Epithelial cell of proximal tubule (primary cell): ENCODE results near the gene ENTHD1. TPM values are rescaled to one million over a fixed set of nuclear protein-coding genes. Genes with fewer than 3 reads are reported as not detected.

Source experiments
- DNase-seq: peaks from one replicate; pipeline ENCODE4 v3.0.0-alpha.2; 2011; ENCODE audit warnings: low read depth
- H3K4me3 ChIP-seq: 2 replicates; pipeline ENCODE4 v1.5.1; 2011; ENCODE audit warnings: low read depth, mild to moderate bottlenecking, low read length
- CTCF ChIP-seq: conservative IDR thresholded peaks from 2 replicates; pipeline ENCODE4 v1.5.1; 2012; ENCODE audit warnings: low read depth, mild to moderate bottlenecking, low read length
- total RNA-seq: library from RNA; depleted of rRNA; stranded (reverse); fragments of >200 nt; gene quantifications from 2 replicates; pipeline ENCODE4 v1.2.3, GENCODE V29; 2015

ENTHD1 gene
- total RNA-seq, 1 donor from 2014 or later = not detected

- no peak for DNase-seq
- H3K4me3 ChIP-seq = no peak overlapping the region
- TF ChIP-seq CTCF = peak; percentile 50
Observed at GRCh38 chr22:39808081-39808480, 85.5 kb downstream of the ENTHD1 start.

DNA sequence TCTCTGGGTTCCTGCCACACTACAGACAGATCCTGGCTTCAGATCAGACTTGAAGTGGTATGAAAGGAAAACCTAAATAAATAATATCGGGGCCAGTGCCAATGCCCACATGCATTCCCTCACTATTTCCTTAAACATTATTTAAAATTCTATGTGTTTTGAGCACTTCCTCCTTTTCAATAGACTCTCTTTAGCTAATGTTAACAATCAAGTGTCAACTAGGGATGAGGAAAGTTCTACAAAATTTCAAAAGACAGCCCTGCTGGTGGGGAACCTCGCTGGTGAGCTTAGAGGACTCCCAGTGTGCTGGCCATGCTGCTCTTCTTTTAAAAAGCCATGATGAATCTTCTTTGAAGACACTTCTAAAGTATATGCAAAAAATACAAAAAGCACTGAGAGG, 87.5 kb downstream of the ENTHD1 start:
- no peak for TF ChIP-seq CTCF
- H3K4me3 ChIP-seq = no peak overlapping the region
- DNase-seq = no peak

DNA sequence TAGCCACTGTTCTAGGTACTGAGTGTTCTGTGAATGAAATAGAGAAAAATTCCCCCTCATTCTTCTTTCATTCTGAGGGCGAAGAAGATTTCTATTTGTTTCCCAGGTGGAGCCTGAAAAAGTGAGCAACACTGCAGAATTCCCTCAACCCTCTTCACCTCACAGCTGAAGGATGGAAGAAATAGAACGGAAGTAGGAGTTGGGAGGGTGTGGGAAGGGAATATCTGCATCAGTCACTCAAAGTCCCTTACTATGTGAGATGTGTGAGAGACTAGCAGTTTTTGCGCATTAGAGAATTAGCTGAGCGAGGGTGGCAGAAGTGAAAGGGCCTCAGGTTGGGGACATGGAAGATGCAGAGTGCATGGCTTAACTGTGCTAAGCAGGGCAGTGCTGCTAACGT, 88.4 kb downstream of the ENTHD1 start:
- TF ChIP-seq CTCF = no peak
- DNase-seq = no peak
- no peak overlapping the region for H3K4me3 ChIP-seq

DNA sequence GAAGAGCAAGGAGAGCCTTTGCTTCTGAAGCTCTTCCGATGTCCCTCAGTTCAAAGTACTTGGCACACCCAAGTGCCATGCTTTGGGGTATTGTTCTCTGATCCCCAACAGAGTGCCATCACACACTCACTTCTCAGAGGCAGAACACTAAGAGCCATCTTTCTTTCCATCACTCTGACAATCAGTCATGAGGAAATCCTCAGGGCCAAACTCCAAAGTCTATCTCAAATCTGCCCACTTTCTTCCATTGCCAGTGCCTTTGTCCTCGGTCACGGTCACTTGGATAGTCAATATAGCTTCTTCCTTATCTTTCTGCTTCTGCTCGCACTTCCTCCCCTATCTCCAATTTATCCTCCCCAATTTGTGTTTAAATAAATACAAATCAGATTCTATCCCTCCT, 90.9 kb downstream of the ENTHD1 start:
- H3K4me3 ChIP-seq = no peak overlapping the region
- DNase-seq = no peak
- TF ChIP-seq CTCF = no peak

GRCh38 chr22:39800790-39801520, 92.6 kb downstream of the ENTHD1 start:
- H3K4me3 ChIP-seq = no peak overlapping the region
- DNase-seq = no peak
- TF ChIP-seq CTCF = no peak

GRCh38 chr22:39797528-39798147, 95.9 kb downstream of the ENTHD1 start:
- no peak overlapping the region for H3K4me3 ChIP-seq
- no peak for DNase-seq

More at GRCh38 chr22:39797528-39798147, 95.9 kb downstream of the ENTHD1 start:
- TF ChIP-seq CTCF = no peak
